Measurements from ENCODE around the gene IRAK2.
"Not testable (repeated sequence)": the region's sequence is repeated elsewhere in the genome, so short reads cannot be mapped to it uniquely, and the experiment has no call there.

The IRAK2 gene

DNA sequence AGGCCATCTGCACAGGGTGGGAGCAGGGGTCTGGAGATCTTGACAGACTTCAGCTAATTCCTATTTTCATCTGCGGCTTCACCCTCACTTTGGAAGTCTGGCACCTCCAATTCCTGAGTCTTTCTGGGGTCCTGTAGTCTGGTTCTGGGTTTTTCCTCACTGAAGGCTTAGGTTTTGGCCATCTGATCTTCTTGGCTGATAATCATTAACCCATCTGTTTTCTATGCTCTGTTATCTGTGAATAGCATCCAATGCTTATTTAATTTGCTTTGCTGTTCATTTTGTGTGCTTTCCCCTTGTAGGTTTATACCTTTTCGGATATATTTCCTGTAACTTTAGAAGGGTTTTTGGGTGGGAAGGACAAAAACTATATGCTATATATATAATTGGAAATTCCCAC is 101.1 kb downstream of the IRAK2 start:
- Histone ChIP-seq H4K20me1 (ENCODE audit: insufficient read depth, low read length) (peaks cover 65% of the 10 kb centered on the region), H3K9me3 (ENCODE audit: insufficient read depth, low read length, severe bottlenecking) (no peaks in the 10 kb centered on the region), H3K79me2 (ENCODE audit: insufficient read depth, low read length) (peaks cover 97% of the 10 kb centered on the region), H2AFZ (ENCODE audit: low read depth, low read length) (no peak overlapping the region), H3K4me1 (ENCODE audit: insufficient read depth, low read length) (peaks cover 11% of the 10 kb centered on the region; the same call in 1 of the 2 replicates), H3K27ac (ENCODE audit: low read length) (no peak overlapping the region), H3K9ac (ENCODE audit: low read depth, low read length) (no peak overlapping the region), H3K27me3 (ENCODE audit: insufficient read depth, low read length, poor library complexity) (no peaks in the 10 kb centered on the region), H3K4me3 (ENCODE audit: low read depth in 1 of 2, low read length in 2 of 2) (no peak overlapping the region), H3K36me3 (ENCODE audit: insufficient read depth, low read length) (peaks cover 93% of the 10 kb centered on the region), H3K4me2 (ENCODE audit: insufficient read depth, low read length) (no peak overlapping the region)
- TF ChIP-seq, protein P1, sequence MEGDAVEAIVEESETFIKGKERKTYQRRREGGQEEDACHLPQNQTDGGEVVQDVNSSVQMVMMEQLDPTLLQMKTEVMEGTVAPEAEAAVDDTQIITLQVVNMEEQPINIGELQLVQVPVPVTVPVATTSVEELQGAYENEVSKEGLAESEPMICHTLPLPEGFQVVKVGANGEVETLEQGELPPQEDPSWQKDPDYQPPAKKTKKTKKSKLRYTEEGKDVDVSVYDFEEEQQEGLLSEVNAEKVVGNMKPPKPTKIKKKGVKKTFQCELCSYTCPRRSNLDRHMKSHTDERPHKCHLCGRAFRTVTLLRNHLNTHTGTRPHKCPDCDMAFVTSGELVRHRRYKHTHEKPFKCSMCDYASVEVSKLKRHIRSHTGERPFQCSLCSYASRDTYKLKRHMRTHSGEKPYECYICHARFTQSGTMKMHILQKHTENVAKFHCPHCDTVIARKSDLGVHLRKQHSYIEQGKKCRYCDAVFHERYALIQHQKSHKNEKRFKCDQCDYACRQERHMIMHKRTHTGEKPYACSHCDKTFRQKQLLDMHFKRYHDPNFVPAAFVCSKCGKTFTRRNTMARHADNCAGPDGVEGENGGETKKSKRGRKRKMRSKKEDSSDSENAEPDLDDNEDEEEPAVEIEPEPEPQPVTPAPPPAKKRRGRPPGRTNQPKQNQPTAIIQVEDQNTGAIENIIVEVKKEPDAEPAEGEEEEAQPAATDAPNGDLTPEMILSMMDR (IDR thresholded peaks at IDR 0.05; ENCODE audit: borderline replicate concordance, extremely low read depth, low read length, poor library complexity, severe bottlenecking), result no peak
- TF ChIP-seq EZH2 (IDR thresholded peaks at IDR 0.05; ENCODE audit: borderline replicate concordance, low read depth, low read length, severe bottlenecking), result no peak
- DNase-seq (no peak), ATAC-seq (ENCODE audit: insufficient read depth, low read depth) (no peak)

DNA sequence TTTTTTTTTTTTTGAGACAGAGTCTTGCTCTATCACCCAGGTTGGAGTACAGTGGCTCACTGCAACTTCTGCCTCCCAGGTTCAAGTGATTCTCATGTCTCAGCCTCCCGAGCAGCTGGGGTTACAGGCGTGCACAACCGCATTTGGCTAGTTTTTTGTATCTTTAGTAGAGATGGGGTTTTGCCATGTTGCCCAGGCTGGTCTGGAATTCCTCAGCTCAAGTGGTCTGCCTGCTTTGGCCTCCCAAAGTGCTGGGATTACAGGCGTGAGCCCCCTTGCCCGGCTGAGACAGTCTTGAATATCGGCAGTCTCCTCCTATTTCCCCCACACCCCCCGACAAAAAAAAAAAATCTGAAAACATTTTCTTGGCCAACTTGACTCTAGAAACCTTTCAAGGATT is 102.2 kb downstream of the IRAK2 start:
- DNase-seq; H3K4me2 ChIP-seq (ENCODE audit: insufficient read depth, low read length); H3K9me3 ChIP-seq (ENCODE audit: insufficient read depth, low read length, severe bottlenecking); ATAC-seq (ENCODE audit: insufficient read depth, low read depth); H3K9ac ChIP-seq (ENCODE audit: low read depth, low read length); H3K27me3 ChIP-seq (ENCODE audit: insufficient read depth, low read length, poor library complexity); H3K27ac ChIP-seq (ENCODE audit: low read length); H2AFZ ChIP-seq (ENCODE audit: low read depth, low read length); H3K4me1 ChIP-seq (ENCODE audit: insufficient read depth, low read length); H3K4me3 ChIP-seq (ENCODE audit: low read depth in 1 of 2, low read length in 2 of 2): not testable (repeated sequence)
- Histone ChIP-seq H4K20me1 (ENCODE audit: insufficient read depth, low read length) (peaks cover 57% of the 10 kb centered on the region), H3K79me2 (ENCODE audit: insufficient read depth, low read length) (peaks cover 98% of the 10 kb centered on the region), H3K36me3 (ENCODE audit: insufficient read depth, low read length) (peaks cover 92% of the 10 kb centered on the region)

DNA sequence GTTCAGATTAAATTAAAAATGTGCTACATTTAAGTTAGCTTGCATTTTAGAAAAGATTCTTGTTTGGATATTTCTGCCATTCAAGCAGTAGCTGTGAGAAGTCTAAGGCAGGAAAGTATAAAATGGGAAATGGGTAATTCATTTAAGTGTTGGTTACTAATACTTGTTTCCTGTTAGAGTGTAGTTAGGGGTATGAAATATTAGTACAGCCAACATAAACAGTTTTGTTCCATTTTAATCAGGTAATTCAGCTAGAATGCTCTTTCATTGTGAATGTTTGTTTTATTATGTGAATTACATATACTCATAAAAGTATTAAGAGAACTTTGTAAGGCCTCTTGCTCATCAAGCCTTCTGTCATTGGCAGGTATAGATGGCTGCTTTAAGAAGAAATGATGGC is 103.4 kb downstream of the IRAK2 start:
- Histone ChIP-seq H3K27ac (ENCODE audit: low read length) (no peak overlapping the region), H3K9me3 (ENCODE audit: insufficient read depth, low read length, severe bottlenecking) (no peaks in the 10 kb centered on the region), H4K20me1 (ENCODE audit: insufficient read depth, low read length) (peaks cover 61% of the 10 kb centered on the region), H3K4me1 (ENCODE audit: insufficient read depth, low read length) (peaks cover 8% of the 10 kb centered on the region; the same call in 1 of the 2 replicates), H3K4me3 (ENCODE audit: low read depth in 1 of 2, low read length in 2 of 2) (no peak overlapping the region), H3K36me3 (ENCODE audit: insufficient read depth, low read length) (peaks cover 91% of the 10 kb centered on the region), H3K27me3 (ENCODE audit: insufficient read depth, low read length, poor library complexity) (no peaks in the 10 kb centered on the region), H3K4me2 (ENCODE audit: insufficient read depth, low read length) (no peak overlapping the region), H3K79me2 (ENCODE audit: insufficient read depth, low read length) (peaks cover 98% of the 10 kb centered on the region), H3K9ac (ENCODE audit: low read depth, low read length) (no peak overlapping the region), H2AFZ (ENCODE audit: low read depth, low read length) (no peak overlapping the region)
- DNase-seq (no peak), ATAC-seq (ENCODE audit: insufficient read depth, low read depth) (no peak)
- TF ChIP-seq EZH2 (IDR thresholded peaks at IDR 0.05; ENCODE audit: borderline replicate concordance, low read depth, low read length, severe bottlenecking), result no peak
- TF ChIP-seq, protein P1 (IDR thresholded peaks at IDR 0.05; ENCODE audit: borderline replicate concordance, extremely low read depth, low read length, poor library complexity, severe bottlenecking), result no peak

DNA sequence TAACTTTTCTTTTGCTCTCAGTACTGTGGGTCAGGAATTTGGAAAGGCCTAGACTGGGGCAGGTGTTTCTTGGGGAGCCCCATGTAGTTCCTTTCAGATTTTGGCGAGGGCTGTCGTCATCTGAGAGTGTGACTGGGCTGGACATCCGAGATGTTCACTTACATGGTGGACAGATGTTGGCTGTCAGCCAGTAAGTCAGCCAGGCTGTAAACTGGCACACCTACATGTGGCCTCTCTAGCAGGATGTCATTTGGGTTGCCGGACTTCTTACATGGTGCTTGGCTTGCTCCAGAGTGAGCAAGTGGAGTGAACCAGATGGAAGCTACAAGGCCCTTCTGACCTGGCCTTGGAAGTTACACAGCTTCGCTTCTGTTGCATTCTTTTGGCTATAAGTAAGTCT is 104.2 kb downstream of the IRAK2 start:
- no peak for ATAC-seq (ENCODE audit: insufficient read depth, low read depth)
- no peak for DNase-seq
- no peak overlapping the region for H3K27ac ChIP-seq (ENCODE audit: low read length)
- no peak overlapping the region for H2AFZ ChIP-seq (ENCODE audit: low read depth, low read length)
- peaks cover 90% of the 10 kb centered on the region for H3K36me3 ChIP-seq (ENCODE audit: insufficient read depth, low read length)
- H3K79me2 ChIP-seq (ENCODE audit: insufficient read depth, low read length), result peaks cover 98% of the 10 kb centered on the region
- no peak overlapping the region for H3K9ac ChIP-seq (ENCODE audit: low read depth, low read length)
- no peaks in the 10 kb centered on the region for H3K27me3 ChIP-seq (ENCODE audit: insufficient read depth, low read length, poor library complexity)
- no peak overlapping the region for H3K4me2 ChIP-seq (ENCODE audit: insufficient read depth, low read length)
- peaks cover 3% of the 10 kb centered on the region; the same call in 1 of the 2 replicates for H3K4me1 ChIP-seq (ENCODE audit: insufficient read depth, low read length)
- peaks cover 61% of the 10 kb centered on the region for H4K20me1 ChIP-seq (ENCODE audit: insufficient read depth, low read length)
- no peaks in the 10 kb centered on the region for H3K9me3 ChIP-seq (ENCODE audit: insufficient read depth, low read length, severe bottlenecking)
- no peak for TF ChIP-seq EZH2 (IDR thresholded peaks at IDR 0.05; ENCODE audit: borderline replicate concordance, low read depth, low read length, severe bottlenecking)
- TF ChIP-seq, protein P1 (IDR thresholded peaks at IDR 0.05; ENCODE audit: borderline replicate concordance, extremely low read depth, low read length, poor library complexity, severe bottlenecking), result no peak
- H3K4me3 ChIP-seq (ENCODE audit: low read depth in 1 of 2, low read length in 2 of 2), result no peak overlapping the region

Data from DND-41 (cell line).